OCI-LY7 (cell line): Measurements from ENCODE around the gene DBF4. TPM values are rescaled to one million over a fixed set of nuclear protein-coding genes. Genes with fewer than 3 reads are reported as not detected.

Experiments used
- BruUV-seq: library from RNA; stranded (reverse); fragments of 400-500 nt; replicated peaks from 2 replicates; lab custom pipeline; 2021; lab: Mats Ljungman, UMichigan
- CTCF ChIA-PET: fragments of 300-600 bp; sonication (Branson Sonifier 250); formaldehyde crosslinking; loops from one replicate; lab custom pipeline; 2022; ENCODE audit warnings: antibody characterized with exemption; ENCODE audit not compliant: unreplicated experiment; lab: Charles Lee
- POLR2A ChIA-PET: fragments of 300-600 bp; sonication (Branson Sonifier 250); formaldehyde crosslinking; loops from one replicate; lab custom pipeline; 2022; ENCODE audit warnings: antibody characterized with exemption; lab: Charles Lee
- DNase-seq: peaks from one replicate; pipeline ENCODE4 v3.0.0-alpha.2; 2015; ENCODE audit warnings: low spot score
- H2AFZ ChIP-seq: fragments of 200-600 bp; sonication (generic), shearing (Covaris generic); 2 replicates; pipeline ENCODE4 v1.6.1; 2014; ENCODE audit warnings: mild to moderate bottlenecking, antibody characterized with exemption, low read length, moderate library complexity
- H3K27ac ChIP-seq: fragments of 200-600 bp; sonication (generic); 2 replicates; pipeline ENCODE4 v1.5.1; 2014; ENCODE audit warnings: mixed run types, low read depth, mild to moderate bottlenecking, moderate library complexity, low read length, inconsistent platforms; ENCODE audit not compliant: poor library complexity, severe bottlenecking
- H3K36me3 ChIP-seq: fragments of 200-600 bp; sonication (generic); 2 replicates; pipeline ENCODE4 v1.6.1; 2014; ENCODE audit warnings: mild to moderate bottlenecking, antibody characterized with exemption, low read length, moderate library complexity, mixed read lengths; ENCODE audit not compliant: insufficient read depth
- H3K4me1 ChIP-seq: fragments of 200-600 bp; sonication (generic); 2 replicates; pipeline ENCODE4 v1.5.1; 2014; ENCODE audit warnings: mild to moderate bottlenecking, low read length; ENCODE audit not compliant: insufficient read depth, poor library complexity, severe bottlenecking
- H3K4me2 ChIP-seq: fragments of 200-600 bp; sonication (generic); 2 replicates; pipeline ENCODE4 v1.6.1; 2014; ENCODE audit warnings: mild to moderate bottlenecking, low read length
- H3K4me3 ChIP-seq: fragments of 200-600 bp; sonication (generic); 2 replicates; pipeline ENCODE4 v1.5.1; 2014; ENCODE audit warnings: mild to moderate bottlenecking, low read depth, low read length; ENCODE audit not compliant: poor library complexity, severe bottlenecking
- H3K79me2 ChIP-seq: fragments of 200-600 bp; sonication (generic); 2 replicates; pipeline ENCODE4 v1.6.1; 2016; ENCODE audit warnings: low read depth, mild to moderate bottlenecking, low read length, moderate library complexity, mixed read lengths; ENCODE audit not compliant: insufficient read depth
- H3K9me2 ChIP-seq: fragments of 200-600 bp; sonication (generic); 2 replicates; pipeline ENCODE4 v1.6.1; 2016; ENCODE audit warnings: mild to moderate bottlenecking, low read length, mixed read lengths; ENCODE audit not compliant: insufficient read depth
- H3K9me3 ChIP-seq: fragments of 200-600 bp; sonication (generic); 2 replicates; pipeline ENCODE4 v1.6.1; 2014; ENCODE audit warnings: mild to moderate bottlenecking, mixed run types, low read length, mixed read lengths
- H4K20me1 ChIP-seq: fragments of 200-600 bp; sonication (generic); 2 replicates; pipeline ENCODE4 v1.6.1; 2014; ENCODE audit warnings: mild to moderate bottlenecking, antibody characterized with exemption, low read length, moderate library complexity, mixed read lengths; ENCODE audit not compliant: insufficient read depth
- EZH2phosphoT487 ChIP-seq: fragments of 200-600 bp; sonication (generic); IDR thresholded peaks from 2 replicates; pipeline ENCODE4 v1.6.1; 2018; ENCODE audit warnings: low read depth, borderline replicate concordance, mild to moderate bottlenecking, mixed run types, antibody characterized with exemption, low read length, moderate library complexity, mixed read lengths
- intact Hi-C: fragments of 100-400 bp; cut with micrococcal nuclease; formaldehyde crosslinking; loops from one replicate; pipeline ENCODE4 v1.10.0; 2022; ENCODE audit not compliant: unreplicated experiment
- total RNA-seq, 2 experiments: library from RNA; depleted of rRNA in 1 of 2; stranded (reverse); fragments of >200 nt in 1 of 2; shearing (Covaris generic) in 1 of 2; gene quantifications; 2 replicates each; pipeline ENCODE4 v1.2.3, GENCODE V29; 2014 to 2022
- TF ChIP-seq, protein P1 (sequence below): fragments of 200-600 bp; sonication (generic); conservative IDR thresholded peaks from 2 replicates; pipeline ENCODE4 v1.5.1; 2014; ENCODE audit warnings: mild to moderate bottlenecking, antibody characterized with exemption, low read length, moderate library complexity, mixed read lengths

DBF4 gene
- total RNA-seq, 2 experiments from 2014 or later: 95.0 to 99.2 TPM

GRCh38 chr7:87850836-87851593, 25.3 kb upstream of the DBF4 start:
- TF ChIP-seq EZH2phosphoT487: no peak
- TF ChIP-seq, protein P1, sequence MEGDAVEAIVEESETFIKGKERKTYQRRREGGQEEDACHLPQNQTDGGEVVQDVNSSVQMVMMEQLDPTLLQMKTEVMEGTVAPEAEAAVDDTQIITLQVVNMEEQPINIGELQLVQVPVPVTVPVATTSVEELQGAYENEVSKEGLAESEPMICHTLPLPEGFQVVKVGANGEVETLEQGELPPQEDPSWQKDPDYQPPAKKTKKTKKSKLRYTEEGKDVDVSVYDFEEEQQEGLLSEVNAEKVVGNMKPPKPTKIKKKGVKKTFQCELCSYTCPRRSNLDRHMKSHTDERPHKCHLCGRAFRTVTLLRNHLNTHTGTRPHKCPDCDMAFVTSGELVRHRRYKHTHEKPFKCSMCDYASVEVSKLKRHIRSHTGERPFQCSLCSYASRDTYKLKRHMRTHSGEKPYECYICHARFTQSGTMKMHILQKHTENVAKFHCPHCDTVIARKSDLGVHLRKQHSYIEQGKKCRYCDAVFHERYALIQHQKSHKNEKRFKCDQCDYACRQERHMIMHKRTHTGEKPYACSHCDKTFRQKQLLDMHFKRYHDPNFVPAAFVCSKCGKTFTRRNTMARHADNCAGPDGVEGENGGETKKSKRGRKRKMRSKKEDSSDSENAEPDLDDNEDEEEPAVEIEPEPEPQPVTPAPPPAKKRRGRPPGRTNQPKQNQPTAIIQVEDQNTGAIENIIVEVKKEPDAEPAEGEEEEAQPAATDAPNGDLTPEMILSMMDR: no peak
- no peak overlapping the region for H3K4me2 ChIP-seq
- no peak for DNase-seq
- intact Hi-C loops: no loop called here
- no peaks in the 10 kb centered on the region for H3K9me2 ChIP-seq
- no peak overlapping the region for H2AFZ ChIP-seq
- no peak overlapping the region for H3K4me3 ChIP-seq
- CTCF ChIA-PET: no interaction called here
- no peaks in the 10 kb centered on the region for H3K4me1 ChIP-seq
- H3K9me3 ChIP-seq: no peaks in the 10 kb centered on the region; the same call in 1 of the 2 replicates
- H3K27ac ChIP-seq: no peak overlapping the region
- POLR2A ChIA-PET: interaction anchor here (0.7 to 1.0 kb wide), 3 partner anchors 10 to 14 kb away, joined by 3 to 4 read pairs (median 4); no protein-coding TSS in a partner anchor
- H3K36me3 ChIP-seq: peaks cover 78% of the 10 kb centered on the region
- H4K20me1 ChIP-seq: no peaks in the 10 kb centered on the region
- no TSS peak for BruUV-seq
- H3K79me2 ChIP-seq: 0 out of 2 replicates have a peak, but pooled peaks cover 5% of the 10 kb centered on the region

DNA sequence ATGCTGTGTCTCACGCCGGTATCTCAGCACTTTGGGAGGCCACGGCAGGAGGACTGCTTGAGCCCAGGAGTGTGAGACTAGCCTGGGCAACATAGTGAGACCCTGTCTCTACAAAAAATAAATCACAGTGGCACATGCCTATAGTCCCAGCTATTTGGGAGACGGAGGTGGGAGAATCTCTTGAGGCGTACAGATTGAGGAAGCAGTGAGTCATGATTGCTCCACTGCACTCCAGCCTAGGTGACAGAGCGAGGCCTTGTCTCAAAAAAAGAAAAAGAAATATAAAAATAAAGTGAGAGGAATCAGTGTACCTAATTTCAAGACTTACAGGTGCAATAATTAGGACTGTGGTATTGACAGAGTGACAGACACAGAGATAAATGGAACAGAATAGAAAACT, 24.0 kb upstream of the DBF4 start:
- no TSS peak for BruUV-seq
- intact Hi-C loops: no loop called here
- Histone ChIP-seq H3K27ac (no peak overlapping the region), H3K36me3 (peaks cover 79% of the 10 kb centered on the region), H3K9me2 (no peaks in the 10 kb centered on the region), H2AFZ (no peak overlapping the region), H3K4me2 (no peak overlapping the region), H3K4me3 (no peak overlapping the region), H4K20me1 (no peaks in the 10 kb centered on the region), H3K79me2 (0 out of 2 replicates have a peak, but pooled peaks cover 5% of the 10 kb centered on the region), H3K9me3 (no peaks in the 10 kb centered on the region; the same call in 1 of the 2 replicates), H3K4me1 (no peaks in the 10 kb centered on the region)
- CTCF ChIA-PET: no interaction called here
- DNase-seq: no peak
- POLR2A ChIA-PET: no interaction called here
- TF ChIP-seq EZH2phosphoT487: no peak
- TF ChIP-seq, protein P1: no peak

GRCh38 chr7:87853237-87853864, 22.9 kb upstream of the DBF4 start:
- H3K9me3 ChIP-seq: no peaks in the 10 kb centered on the region; the same call in 1 of the 2 replicates
- H3K27ac ChIP-seq: no peak overlapping the region
- H4K20me1 ChIP-seq: no peaks in the 10 kb centered on the region
- no peaks in the 10 kb centered on the region for H3K9me2 ChIP-seq
- H3K79me2 ChIP-seq: 0 out of 2 replicates have a peak, but pooled peaks cover 5% of the 10 kb centered on the region
- ChIA-PET POLR2A (no interaction called here), CTCF (no interaction called here)
- TF ChIP-seq, protein P1: no peak
- no peak for TF ChIP-seq EZH2phosphoT487
- no peak overlapping the region for H3K4me3 ChIP-seq
- no peak overlapping the region for H3K4me2 ChIP-seq
- no peak overlapping the region for H2AFZ ChIP-seq
- intact Hi-C loops: no loop called here
- no peaks in the 10 kb centered on the region for H3K4me1 ChIP-seq
- DNase-seq: no peak
- BruUV-seq: no TSS peak
- H3K36me3 ChIP-seq: peaks cover 87% of the 10 kb centered on the region
